HT-29 (cell line): ENCODE data around the gene NHERF2. TPM values are rescaled to one million over a fixed set of nuclear protein-coding genes. Genes with fewer than 3 reads are reported as not detected.

Experiments
- DNase-seq: peaks from one replicate; pipeline ENCODE4 v3.0.0-alpha.2; 2015; ENCODE audit warnings: low spot score
- total RNA-seq: library from RNA; depleted of rRNA; stranded (reverse); fragments of >200 nt; shearing (Covaris generic); gene quantifications from 2 replicates; pipeline ENCODE4 v1.2.3, GENCODE V29; 2014; rRNA removed

The NHERF2 gene
- total RNA-seq = 258 and 259 TPM in 2 replicates

DNA sequence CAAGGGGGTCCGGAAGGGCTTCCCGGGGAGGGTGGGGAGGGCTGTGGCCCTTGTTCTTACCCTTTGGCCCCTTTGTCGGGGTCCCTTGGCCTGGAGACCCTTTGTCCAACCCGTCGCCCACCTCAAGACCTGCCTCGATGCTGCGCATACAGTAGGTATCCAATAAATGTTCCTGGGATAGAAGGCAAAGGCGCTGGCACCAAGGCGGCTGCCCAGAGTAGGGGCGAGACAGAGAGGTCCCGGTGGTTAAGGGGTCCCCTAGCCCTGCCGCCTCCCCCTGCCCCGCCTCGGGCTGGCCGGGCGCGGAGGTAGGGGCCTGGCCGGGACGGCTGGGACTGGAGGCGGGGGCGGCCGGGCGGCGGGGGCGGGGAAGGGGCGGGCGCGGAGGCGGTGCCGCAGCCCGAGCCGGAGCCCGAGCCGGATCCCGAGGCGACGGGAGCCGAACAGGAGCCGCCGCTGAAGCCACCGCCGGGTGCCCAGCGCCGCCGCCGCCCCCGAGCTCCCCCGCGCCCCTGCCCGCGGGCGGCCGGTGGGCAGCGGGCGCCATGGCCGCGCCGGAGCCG, at the start of gene NHERF2:
NHERF2 (plus strand) TSS at position 442 of the 563 bp plus-strand sequence; CDS start at position 546, 104 bp downstream.
- DNase-seq = no peak

DNA sequence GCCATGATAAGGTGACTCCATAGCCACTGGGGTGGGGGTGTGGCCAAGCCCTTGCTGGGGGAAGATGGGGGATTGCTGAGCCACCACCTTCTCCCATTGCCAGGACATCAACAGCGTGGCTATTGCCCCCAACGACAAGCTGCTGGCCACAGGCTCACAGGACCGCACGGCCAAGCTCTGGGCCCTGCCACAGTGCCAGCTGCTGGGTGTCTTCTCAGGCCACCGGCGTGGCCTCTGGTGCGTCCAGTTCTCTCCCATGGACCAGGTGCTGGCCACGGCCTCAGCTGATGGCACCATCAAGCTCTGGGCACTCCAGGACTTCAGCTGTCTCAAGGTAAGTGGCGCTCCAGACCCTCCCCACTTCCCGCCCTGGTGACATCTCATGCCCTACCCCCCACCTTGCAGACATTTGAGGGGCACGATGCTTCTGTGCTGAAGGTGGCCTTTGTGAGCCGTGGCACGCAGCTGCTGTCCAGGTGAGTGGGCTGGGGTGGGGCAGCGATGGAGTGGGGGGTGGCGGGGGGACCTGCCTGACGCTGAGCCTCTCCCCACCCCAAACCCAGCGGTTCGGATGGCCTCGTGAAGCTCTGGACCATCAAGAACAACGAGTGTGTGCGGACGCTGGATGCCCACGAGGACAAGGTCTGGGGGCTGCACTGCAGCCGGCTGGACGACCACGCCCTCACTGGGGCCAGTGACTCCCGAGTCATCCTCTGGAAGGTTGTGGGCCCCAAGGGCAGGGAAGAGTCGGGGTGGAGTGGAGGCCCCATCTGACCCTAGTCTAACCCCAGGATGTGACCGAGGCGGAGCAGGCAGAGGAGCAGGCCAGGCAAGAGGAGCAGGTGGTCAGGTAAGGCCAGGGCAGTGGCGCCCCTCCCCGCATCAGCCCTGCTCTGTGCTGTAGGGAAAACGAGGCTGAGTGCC, 49.5 kb upstream of the NHERF2 start:
- no peak for DNase-seq

DNA sequence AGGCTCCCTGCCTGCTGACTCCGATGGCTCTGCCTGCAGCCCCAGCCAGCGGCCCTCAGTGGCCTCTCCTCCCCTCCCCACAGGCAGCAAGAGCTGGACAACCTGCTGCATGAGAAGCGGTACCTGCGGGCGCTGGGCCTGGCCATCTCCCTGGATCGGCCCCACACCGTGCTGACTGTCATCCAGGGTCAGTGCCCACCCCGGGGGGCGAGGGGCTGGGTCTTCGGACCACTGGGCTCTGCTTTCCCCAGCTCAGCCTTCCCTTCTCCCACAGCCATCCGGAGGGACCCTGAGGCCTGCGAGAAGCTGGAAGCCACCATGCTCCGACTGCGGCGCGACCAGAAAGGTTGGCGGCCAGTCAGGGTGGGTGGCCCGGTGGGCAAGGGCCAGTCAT, 48.8 kb upstream of the NHERF2 start:
- no peak for DNase-seq

DNA sequence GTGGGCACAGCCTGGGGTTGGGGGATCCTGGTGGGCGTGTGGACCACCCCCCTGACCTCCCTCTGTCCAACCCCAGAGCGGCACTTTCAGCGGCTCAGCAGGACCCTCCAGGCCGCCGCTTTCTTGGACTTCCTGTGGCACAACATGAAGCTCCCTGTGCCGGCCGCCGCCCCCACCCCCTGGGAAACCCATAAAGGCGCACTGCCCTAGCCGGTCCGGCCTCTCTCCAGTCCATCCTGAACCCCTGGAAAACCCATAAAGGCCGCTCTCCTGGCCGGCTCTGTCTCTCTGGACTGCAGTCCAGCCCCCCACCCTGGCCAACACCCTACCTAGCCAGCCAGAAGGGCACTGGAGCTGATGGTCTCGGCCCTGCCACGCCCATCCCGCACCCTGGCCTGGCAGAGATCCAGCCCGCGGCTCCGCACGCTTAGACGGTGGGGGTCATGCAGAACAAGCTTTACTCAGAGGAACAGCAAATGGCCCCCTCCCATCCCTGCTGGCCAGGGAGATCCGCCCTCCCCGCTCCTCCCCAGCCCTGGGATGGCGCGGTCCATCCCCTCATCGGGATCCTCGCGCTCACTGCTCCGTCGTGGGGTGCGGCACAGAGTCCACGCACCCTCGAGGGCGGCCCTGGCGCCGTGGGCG, 48.1 kb upstream of the NHERF2 start:
- peak; percentile 35 for DNase-seq

DNA sequence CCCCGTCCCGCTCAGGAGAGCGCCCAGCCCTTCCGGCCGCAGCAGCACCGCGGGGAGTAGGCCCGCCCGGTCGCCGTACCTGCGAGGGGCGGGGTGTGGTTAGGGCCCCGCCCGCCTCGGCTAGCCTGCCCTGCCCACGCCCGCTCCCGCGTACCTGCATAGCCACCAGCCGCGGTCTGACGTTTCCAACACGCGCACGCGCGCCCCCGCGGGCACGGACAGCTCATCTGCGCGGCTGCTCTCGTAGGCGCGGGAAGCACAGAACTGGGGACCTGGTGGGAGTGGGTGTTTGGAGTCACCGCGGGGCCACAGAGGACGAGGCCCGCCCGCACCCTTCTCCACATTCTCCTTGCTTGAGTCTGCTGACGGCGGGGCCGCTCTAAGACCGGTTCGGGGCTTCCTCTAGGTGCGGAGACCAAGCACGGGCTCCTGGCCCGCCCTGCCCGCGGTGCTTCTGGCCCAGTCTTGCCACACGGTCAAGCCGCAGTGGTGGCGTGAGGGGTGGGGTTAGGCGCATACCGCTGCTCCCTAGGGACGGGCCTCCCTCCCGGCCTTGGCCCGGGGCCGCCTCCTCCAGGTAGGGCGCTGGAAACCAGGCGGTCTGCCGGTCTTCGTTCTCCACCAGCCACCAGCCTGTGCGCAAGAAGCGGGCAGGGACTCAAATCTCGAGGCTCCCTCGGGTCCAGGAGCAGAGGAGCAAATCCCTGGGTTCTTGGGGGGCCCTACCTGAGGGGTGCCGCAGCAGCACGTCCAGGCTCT, 47.3 kb upstream of the NHERF2 start:
- peak; percentile 92 for DNase-seq

DNA sequence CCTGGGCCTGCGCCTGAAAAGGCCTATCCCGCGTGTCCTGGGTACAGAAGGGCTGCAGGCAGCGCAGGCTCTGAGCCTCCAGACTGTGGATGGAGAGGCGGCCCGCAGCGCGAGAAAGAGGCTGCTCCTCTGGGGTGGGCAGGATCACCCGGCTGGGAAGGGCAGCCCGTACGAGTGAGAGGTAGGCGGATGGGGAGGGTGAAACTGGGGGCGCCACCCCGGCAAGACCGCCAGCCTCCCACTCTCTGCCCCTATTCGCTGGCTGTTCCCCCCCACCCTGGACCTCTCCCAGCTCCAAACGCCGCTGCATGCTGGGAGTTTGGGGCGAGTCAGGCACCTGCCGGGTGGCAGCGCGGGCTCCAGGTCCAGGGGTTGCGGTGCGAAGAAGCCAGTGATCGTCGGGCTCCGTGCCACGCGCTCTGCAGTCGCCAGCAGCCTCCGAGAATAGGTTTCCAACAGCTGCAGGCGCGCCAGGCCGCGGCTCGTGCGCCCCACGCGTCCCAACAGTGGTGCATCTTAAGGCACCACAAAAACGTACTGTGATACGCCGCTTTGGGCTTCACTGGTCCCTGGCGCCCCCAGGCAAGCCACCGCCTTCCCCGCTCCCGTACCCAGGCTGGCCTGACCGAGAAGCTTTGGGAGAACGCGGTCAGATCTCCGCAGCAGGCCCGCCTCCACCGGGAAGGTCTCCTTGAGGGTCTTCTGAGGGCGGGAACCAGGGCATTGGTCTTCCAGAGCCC, 46.5 kb upstream of the NHERF2 start:
- DNase-seq = peak; percentile 54

DNA sequence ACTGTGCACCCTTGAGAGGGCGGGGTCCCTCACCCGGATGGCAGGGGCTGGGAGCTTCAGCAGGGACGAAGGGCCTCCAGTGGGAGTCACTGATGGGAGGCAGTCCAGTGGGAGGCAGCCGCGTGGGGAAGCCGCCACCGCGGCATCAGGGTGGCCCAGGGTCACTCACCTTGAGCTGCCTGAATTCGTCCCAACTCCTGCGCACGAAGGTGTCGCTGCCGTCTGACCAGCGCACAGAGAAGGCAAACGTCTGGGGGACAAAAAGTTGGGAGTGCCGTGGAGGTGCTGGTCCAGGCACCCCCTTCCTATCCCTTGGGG, 46.0 kb upstream of the NHERF2 start:
- no peak for DNase-seq

DNA sequence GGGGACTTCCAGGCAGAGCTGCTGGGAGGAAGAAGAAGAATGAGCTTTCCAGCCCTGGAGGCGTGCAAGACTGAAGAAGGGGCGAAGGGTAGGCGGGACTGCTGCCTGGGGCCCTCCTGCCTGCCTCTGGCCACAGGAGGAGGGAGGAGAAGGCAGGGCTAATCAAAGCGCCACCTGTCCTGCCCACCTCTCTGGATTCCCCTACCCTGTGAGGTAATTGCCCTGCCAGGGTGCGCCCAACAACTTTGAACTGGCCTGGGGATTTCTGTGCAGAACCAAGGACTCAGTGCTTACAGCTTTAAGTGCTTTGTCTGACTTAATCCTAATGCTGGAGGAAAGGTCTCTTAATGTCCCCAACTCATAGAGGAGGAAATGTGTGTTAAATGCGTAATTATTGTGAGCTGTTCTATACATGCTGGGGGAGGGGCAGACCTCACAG, 45.3 kb upstream of the NHERF2 start, which contains the start of gene NOXO1:
NOXO1 (minus strand) TSS at position 72 of the 439 bp plus-strand sequence. CDS start 290 bp downstream, outside the sequence.
- peak; percentile 87 for DNase-seq

DNA sequence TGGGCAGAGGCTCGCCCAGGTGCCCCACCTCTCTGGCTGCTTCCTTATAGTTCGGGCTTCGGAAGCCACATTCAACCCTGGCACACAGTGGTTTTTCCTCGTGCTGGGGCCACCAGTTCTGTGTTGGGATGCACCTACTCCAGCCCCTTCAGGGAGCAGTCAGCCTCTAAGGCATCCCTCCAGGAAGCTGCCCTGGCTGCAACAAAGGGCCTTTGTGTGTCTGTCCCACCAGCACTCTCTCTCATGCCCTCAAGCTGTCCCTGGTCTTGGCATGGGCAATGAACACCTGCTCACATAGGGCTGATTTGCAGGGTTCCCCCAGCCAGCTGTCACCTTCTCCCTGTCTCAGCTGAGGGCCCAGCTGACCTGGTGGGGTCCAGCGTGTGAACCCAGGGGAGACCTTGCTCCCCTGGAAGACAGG, 44.7 kb upstream of the NHERF2 start:
- peak; percentile 94 for DNase-seq

DNA sequence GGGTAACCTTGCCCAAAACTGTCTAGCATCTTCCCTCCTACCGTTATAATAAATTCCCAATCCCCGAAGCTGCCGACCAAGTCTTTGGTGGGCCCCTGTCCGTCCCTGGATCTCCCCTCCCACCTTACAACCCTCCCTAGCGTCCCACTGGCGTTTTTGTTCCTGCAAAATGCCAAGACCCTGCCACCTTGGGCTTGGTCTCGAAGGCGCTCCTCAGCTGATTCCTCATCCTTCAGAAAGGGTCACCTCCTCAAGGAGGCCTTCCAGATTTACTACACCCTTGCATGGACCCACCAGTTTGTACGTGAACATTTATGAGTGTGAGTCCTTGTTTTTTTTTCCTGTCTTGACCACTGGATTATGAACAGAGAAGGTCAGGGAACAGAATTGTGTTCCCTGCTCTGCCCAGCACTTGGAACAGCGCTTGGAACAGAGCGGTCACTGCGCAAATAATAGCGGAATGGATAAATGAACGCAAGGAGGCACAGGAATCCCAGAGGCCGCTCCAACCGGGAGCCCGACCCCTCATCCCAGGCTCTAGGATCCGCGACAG, 43.6 kb upstream of the NHERF2 start:
- DNase-seq = no peak

DNA sequence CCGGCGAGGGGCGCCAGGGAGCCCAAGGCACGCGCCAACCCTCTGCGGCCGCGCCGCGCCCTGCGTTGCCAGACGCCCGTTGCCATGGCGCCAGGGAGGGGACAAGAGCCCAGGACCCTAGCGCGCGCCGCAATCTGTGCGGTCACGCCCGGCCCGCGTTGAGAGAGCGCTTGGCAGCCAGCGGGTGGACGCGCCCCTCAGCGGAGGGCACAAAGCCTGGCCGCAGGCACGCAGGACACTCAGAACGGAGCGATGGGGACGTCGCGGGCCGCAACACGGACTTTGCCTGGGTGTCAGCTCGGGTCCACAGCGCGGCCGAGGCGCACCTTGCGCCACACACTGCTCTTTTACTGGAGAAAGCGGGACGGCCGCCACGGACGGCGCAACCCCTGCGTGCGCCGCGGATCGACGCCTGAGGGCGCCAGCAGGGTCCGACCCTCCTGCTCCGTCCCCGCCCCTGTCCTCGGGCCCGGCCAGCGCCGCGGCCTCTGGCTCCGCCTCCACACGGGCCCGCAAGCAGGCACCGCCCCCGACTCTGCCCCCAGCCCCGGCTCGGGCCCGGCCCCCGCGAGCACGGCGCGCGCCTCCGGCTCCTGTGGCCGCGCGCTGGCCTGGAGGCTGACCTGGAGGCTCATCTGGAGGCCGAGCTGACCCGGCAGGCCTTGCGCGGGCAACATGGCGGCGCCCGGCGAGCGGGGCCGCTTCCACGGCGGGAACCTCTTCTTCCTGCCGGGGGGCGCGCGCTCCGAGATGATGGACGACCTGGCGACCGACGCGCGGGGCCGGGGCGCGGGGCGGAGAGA, 43.0 kb upstream of the NHERF2 start, which contains the start of gene GFER:
GFER (plus strand) TSS at position 650 of the 803 bp plus-strand sequence; CDS start at position 676, 26 bp downstream.
- DNase-seq = peak; percentile 92

DNA sequence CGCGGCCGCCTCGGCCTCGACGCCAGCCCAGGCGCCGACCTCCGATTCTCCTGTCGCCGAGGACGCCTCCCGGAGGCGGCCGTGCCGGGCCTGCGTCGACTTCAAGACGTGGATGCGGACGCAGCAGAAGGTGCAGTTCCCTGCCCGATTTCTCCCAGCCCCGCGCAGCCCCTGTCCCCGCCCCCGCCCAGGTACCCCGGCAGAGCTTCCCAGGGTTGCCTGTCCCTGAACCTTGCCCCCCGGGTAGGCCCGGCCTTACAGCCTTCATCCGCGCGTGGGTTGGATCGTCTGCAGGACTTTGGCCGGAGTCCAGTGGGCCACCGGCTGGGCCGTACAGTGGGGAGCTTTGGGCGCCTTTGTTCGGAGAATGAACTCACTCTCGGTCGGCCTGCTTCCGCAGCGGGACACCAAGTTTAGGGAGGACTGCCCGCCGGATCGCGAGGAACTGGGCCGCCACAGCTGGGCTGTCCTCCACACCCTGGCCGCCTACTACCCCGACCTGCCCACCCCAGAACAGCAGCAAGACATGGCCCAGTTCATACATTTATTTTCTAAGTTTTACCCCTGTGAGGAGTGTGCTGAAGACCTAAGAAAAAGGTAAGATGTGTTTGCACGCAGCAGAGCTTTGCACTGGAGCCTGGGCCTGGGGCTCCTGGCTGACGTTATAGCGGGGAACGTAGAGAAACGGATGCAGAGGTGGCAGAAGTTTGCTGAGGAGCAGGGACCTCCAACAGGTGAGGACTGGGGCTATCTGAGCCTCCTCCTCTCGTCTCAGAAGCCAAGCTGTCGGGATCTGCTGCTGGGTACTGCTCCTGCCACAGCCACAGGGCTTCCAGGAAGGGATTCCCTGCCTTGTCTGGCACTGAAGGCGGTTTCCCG, 42.1 kb upstream of the NHERF2 start:
- DNase-seq = peak; percentile 36

DNA sequence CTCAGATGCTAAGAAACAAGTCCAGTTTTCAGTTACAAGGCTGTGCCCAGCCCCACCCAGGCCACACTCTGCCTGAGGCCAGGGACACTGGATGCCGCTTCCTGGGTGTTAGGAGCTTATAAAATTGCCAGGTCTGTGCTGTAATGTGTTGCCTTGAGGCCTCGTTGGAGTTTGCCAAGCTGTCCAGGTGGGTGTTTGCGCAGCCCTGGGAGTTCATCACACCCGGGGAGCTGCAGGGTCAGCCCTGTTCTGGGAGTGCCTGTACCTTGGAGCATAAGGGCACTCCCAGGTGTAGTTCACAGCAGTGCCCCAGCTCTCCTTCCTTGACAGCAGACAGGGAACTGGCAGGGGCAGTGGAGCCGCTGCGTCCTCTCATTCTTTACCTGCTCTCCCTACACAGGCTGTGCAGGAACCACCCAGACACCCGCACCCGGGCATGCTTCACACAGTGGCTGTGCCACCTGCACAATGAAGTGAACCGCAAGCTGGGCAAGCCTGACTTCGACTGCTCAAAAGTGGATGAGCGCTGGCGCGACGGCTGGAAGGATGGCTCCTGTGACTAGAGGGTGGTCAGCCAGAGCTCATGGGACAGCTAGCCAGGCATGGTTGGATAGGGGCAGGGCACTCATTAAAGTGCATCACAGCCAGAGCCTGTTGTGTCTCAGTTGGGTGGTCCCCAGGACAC, 41.1 kb upstream of the NHERF2 start:
- no peak for DNase-seq

DNA sequence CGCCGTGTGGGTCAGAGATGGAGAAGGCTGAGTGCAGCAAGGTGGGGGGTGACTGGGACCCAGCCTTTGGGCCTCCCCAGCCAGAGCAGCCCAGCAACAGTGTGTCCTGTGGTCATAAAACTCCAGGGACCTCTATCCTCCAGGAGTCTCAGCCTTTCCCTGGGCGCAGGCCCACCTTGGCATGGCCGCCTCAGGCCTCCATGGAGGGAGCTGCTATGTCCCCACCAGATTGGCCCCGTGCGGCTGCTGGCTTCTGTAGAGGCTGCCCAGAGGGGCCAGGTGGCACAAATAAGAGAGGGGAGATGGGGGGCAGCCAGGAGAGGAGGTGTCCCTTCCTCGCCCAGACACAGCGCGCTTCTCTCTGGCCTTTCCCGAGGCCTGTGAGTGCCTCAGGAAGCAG, 39.5 kb upstream of the NHERF2 start:
- no peak for DNase-seq

DNA sequence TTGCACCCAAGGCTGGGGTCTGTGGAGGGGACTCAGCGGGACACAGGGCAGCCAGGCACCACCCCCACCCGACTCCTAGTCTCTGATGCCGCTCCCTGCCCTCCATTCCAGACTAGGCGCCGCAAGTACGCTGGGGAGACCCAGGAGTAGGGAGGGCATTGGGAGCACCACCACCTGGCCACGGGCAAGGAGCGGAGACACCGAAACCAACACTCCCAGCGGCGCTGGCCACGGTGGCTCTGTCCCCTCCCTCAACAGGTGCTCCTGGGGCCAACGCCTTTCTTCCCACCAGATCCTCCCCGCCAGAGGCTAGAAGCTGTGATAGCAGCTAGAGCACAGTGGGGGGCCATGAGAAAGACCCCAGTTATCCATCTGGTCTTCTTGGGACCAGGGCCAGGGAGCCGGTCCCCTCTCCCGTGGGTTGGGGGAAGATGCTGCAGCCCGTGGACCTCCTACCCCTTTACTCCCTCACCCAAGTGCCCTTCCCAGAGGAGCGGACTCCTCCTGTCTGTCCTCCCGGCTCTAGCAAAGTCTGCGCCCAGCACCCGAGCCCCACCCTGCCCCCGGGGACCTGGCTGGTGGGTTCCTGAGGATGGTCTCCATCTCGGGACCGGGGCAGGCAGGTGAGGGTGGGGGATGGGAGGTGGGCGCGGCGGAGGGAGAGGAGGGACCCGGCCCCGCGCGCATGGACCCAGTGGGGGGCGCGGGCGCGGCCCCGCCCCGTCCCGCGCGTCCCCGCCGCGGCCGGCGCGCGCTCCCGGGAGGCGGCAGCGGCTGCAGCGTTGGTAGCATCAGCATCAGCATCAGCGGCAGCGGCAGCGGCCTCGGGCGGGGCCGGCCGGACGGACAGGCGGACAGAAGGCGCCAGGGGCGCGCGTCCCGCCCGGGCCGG, 37.2 kb upstream of the NHERF2 start, which contains the start of gene SYNGR3:
SYNGR3 (plus strand) TSS at position 762 of the 892 bp plus-strand sequence. CDS start 133 bp downstream, outside the sequence.
- peak; percentile 7 for DNase-seq

DNA sequence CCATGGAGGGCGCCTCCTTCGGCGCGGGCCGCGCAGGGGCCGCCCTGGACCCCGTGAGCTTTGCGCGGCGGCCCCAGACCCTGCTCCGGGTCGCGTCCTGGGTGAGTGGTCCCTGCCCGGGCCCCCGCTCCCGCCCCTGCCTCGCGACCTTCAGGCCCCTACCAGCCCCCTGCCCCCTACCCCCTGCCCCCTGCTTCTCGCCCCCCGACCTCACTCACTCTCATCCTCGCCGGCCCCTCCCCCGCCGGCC, 36.7 kb upstream of the NHERF2 start:
- no peak for DNase-seq
